Caco-2 (cell line): ENCODE measurements around the gene ADORA3. TPM values are rescaled to one million over a fixed set of nuclear protein-coding genes. Genes with fewer than 3 reads are reported as not detected.

Source experiments
- BruUV-seq: library from RNA; stranded (reverse); fragments of 400-500 nt; replicated peaks from 2 replicates; lab custom pipeline; 2021; lab: Mats Ljungman, UMichigan
- CTCF ChIA-PET: fragments of 300-600 bp; sonication (Branson Sonifier 250); formaldehyde crosslinking; loops from one replicate; lab custom pipeline; 2022; ENCODE audit warnings: antibody characterized with exemption; lab: Charles Lee
- POLR2A ChIA-PET: fragments of 300-600 bp; sonication (Branson Sonifier 250); formaldehyde crosslinking; loops from one replicate; lab custom pipeline; 2022; ENCODE audit warnings: antibody characterized with exemption; lab: Charles Lee
- DNase-seq, 2 experiments: peaks; one replicate each; pipeline versions ENCODE4 v3.0.0 to v3.0.0-alpha.2; 2020 to 2022
- H3K27me3 ChIP-seq: replicated peaks from 2 replicates; pipeline ENCODE4 v1.6.0; 2011; ENCODE audit warnings: low read length; ENCODE audit not compliant: control insufficient read depth, insufficient read depth
- H3K36me3 ChIP-seq: 2 replicates; pipeline ENCODE4 v1.5.1; 2011; ENCODE audit warnings: low read length; ENCODE audit not compliant: control insufficient read depth, insufficient read depth
- H3K4me1 ChIP-seq: fragments of 250-450 bp; sonication (Bioruptor Pico); 2 replicates; pipeline ENCODE4 v1.5.1; 2020; ENCODE audit warnings: mild to moderate bottlenecking
- H3K4me3 ChIP-seq: 2 replicates; pipeline ENCODE4 v1.5.1; 2011; ENCODE audit warnings: low read depth, mild to moderate bottlenecking, control low read depth, low read length
- H3K9me3 ChIP-seq: fragments of 250-450 bp; sonication (Bioruptor Pico); 2 replicates; pipeline ENCODE4 v1.5.1; 2020; ENCODE audit warnings: mild to moderate bottlenecking, moderate library complexity
- H3K27ac Mint-ChIP-seq: one replicate; pipeline ENCODE4 v1.8.0; 2022; ENCODE audit warnings: mixed read lengths; ENCODE audit not compliant: unreplicated experiment
- H3K27me3 Mint-ChIP-seq: one replicate; pipeline ENCODE4 v1.8.0; 2022; ENCODE audit warnings: mixed read lengths; ENCODE audit not compliant: insufficient read depth, unreplicated experiment
- H3K36me3 Mint-ChIP-seq: one replicate; pipeline ENCODE4 v1.8.0; 2022; ENCODE audit warnings: mild to moderate bottlenecking, mixed read lengths; ENCODE audit not compliant: insufficient read depth, unreplicated experiment
- H3K4me1 Mint-ChIP-seq: one replicate; pipeline ENCODE4 v1.8.0; 2022; ENCODE audit warnings: low read depth, mixed read lengths; ENCODE audit not compliant: unreplicated experiment
- H3K4me3 Mint-ChIP-seq: one replicate; pipeline ENCODE4 v1.8.0; 2022; ENCODE audit warnings: mild to moderate bottlenecking, moderate library complexity, mixed read lengths; ENCODE audit not compliant: unreplicated experiment
- H3K9me3 Mint-ChIP-seq: one replicate; pipeline ENCODE4 v1.8.0; 2022; ENCODE audit warnings: mixed read lengths; ENCODE audit not compliant: unreplicated experiment
- CTCF ChIP-seq, 2 experiments: fragments of 200-600 bp in 1 of 2; IDR thresholded peaks; 1 replicate in 1 of 2; 2 replicates in 1 of 2; pipeline versions ENCODE4 v1.5.1 to v1.8.0; 2011 to 2022; ENCODE audit warnings: antibody characterized with exemption in 1 of 2, control low read depth in 1 of 2, inconsistent platforms in 1 of 2, low read depth in 1 of 2, low read length in 1 of 2, mild to moderate bottlenecking in 1 of 2, moderate library complexity in 1 of 2; ENCODE audit not compliant: insufficient read depth in 1 of 2, severe bottlenecking in 1 of 2, unreplicated experiment in 1 of 2
- intact Hi-C: fragments of 100-400 bp; cut with micrococcal nuclease; formaldehyde crosslinking; loops from one replicate; pipeline ENCODE4 v1.10.0; 2022; ENCODE audit not compliant: unreplicated experiment
- total RNA-seq: library from RNA; stranded (reverse); gene quantifications from 2 replicates; pipeline ENCODE4 v1.2.3, GENCODE V29; 2022

The ADORA3 gene
- total RNA-seq, 1 experiment from 2014 or later, result not detected

- Mint-ChIP-seq H3K27me3 (no peaks in the 10 kb centered on the region), H3K36me3 (no peaks in the 10 kb centered on the region), H3K27ac (no peak overlapping the region), H3K9me3 (no peaks in the 10 kb centered on the region), H3K4me3 (no peak overlapping the region), H3K4me1 (no peaks in the 10 kb centered on the region)
- no peaks in the 10 kb centered on the region for H3K27me3 ChIP-seq
- no peaks in the 10 kb centered on the region for H3K4me1 ChIP-seq
- POLR2A ChIA-PET, result no interaction called here
- TF ChIP-seq CTCF (IDR thresholded peaks at IDR 0.05; ENCODE audit: insufficient read depth in 1 of 2, low read depth in 1 of 2, low read length in 1 of 2, severe bottlenecking in 1 of 2, unreplicated experiment in 1 of 2), result no peak
- H3K4me3 ChIP-seq, result no peak overlapping the region
- intact Hi-C loops, result loop anchor here (10.0 kb wide), 1 partner anchor 846 kb away; no protein-coding TSS in a partner anchor
- no TSS peak for BruUV-seq
- no peaks in the 10 kb centered on the region for H3K9me3 ChIP-seq
- no peak for DNase-seq
- no peaks in the 10 kb centered on the region for H3K36me3 ChIP-seq
- CTCF ChIA-PET, result no interaction called here
Observed at GRCh38 chr1:111488669-111489068, 14.8 kb downstream of the ADORA3 start.

DNA sequence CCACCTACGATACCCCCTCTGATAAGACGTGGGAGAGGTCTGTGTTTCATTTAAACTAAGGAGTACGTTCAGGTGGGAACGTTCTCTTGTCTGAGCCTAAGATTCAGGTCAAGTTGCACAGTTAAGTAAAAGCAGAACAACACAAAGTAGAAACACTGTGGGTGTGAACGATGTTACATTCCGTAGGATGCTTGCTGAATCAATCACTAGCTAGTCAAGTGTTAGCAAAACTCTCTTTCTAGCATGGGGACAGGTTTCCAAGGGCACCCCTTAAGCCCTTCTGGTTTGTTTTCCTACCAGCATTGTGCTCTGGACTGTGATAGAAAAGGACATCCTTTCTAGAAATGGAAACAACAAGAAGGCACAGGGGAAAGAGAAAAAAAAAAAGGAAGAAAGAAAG lies 16.3 kb downstream of the ADORA3 start:
- no peak for DNase-seq
- intact Hi-C loops, result loop anchor here (10.0 kb wide), 1 partner anchor 848 kb away; no protein-coding TSS in a partner anchor
- H3K9me3 Mint-ChIP-seq, result no peaks in the 10 kb centered on the region
- no peaks in the 10 kb centered on the region for H3K36me3 Mint-ChIP-seq
- no peaks in the 10 kb centered on the region for H3K36me3 ChIP-seq
- CTCF ChIA-PET, result no interaction called here
- BruUV-seq, result no TSS peak
- H3K4me3 ChIP-seq, result no peak overlapping the region
- no peak overlapping the region for H3K27ac Mint-ChIP-seq
- H3K4me3 Mint-ChIP-seq, result no peak overlapping the region
- no peaks in the 10 kb centered on the region for H3K27me3 Mint-ChIP-seq
- no peaks in the 10 kb centered on the region for H3K9me3 ChIP-seq
- H3K4me1 Mint-ChIP-seq, result no peaks in the 10 kb centered on the region
- H3K27me3 ChIP-seq, result no peaks in the 10 kb centered on the region
- TF ChIP-seq CTCF (IDR thresholded peaks at IDR 0.05; ENCODE audit: insufficient read depth in 1 of 2, low read depth in 1 of 2, low read length in 1 of 2, severe bottlenecking in 1 of 2, unreplicated experiment in 1 of 2), result no peak
- POLR2A ChIA-PET, result no interaction called here
- no peaks in the 10 kb centered on the region for H3K4me1 ChIP-seq

GRCh38 chr1:111486431-111486830 lies 17.0 kb downstream of the ADORA3 start:
- CTCF ChIA-PET, result no interaction called here
- no peak for TF ChIP-seq CTCF (IDR thresholded peaks at IDR 0.05; ENCODE audit: insufficient read depth in 1 of 2, low read depth in 1 of 2, low read length in 1 of 2, severe bottlenecking in 1 of 2, unreplicated experiment in 1 of 2)
- H3K4me1 ChIP-seq, result no peaks in the 10 kb centered on the region
- POLR2A ChIA-PET, result interaction anchor here (0.6 kb wide), 1 partner anchor 134 kb away, joined by 3 read pairs; no protein-coding TSS in a partner anchor
- no peak overlapping the region for H3K27ac Mint-ChIP-seq
- no peaks in the 10 kb centered on the region for H3K4me1 Mint-ChIP-seq
- no peaks in the 10 kb centered on the region for H3K36me3 ChIP-seq
- no peak overlapping the region for H3K4me3 ChIP-seq
- H3K4me3 Mint-ChIP-seq, result no peak overlapping the region
- no TSS peak for BruUV-seq
- intact Hi-C loops, result loop anchor here (10.0 kb wide), 1 partner anchor 848 kb away; no protein-coding TSS in a partner anchor
- no peaks in the 10 kb centered on the region for H3K27me3 ChIP-seq
- no peaks in the 10 kb centered on the region for H3K9me3 ChIP-seq
- no peak for DNase-seq
- H3K27me3 Mint-ChIP-seq, result no peaks in the 10 kb centered on the region
- H3K36me3 Mint-ChIP-seq, result no peaks in the 10 kb centered on the region
- H3K9me3 Mint-ChIP-seq, result no peaks in the 10 kb centered on the region
